ENCODE measurements around the gene MACC1. TPM values are rescaled to one million over a fixed set of nuclear protein-coding genes. Genes with fewer than 3 reads are reported as not detected.

Gene MACC1
- total RNA-seq, 1 experiment from 2014 or later, result not detected

DNA sequence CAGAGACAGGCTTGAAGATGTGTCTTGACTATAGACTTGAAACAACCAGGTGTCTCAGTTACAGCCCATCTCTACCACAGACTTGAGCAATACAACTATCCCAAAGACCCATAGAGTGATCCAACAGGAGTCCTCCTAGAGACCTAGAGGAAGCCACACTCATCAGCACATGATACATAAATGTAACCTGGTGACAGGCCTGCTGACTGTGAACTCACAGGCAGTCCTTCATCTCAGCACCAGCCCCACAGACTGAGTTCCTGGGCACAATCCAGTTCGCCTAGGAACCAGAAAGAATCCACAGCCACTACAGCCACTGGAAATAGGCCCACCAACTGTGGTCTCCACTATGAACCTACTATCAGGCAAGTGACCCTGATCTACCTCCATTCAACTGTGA is 121.3 kb downstream of the MACC1 start:
- H3K4me3 ChIP-seq, result no peak overlapping the region
- H3K36me3 ChIP-seq, result no peaks in the 10 kb centered on the region
- no peak for DNase-seq
- H3K9me3 ChIP-seq, result no peaks in the 10 kb centered on the region
- no peaks in the 10 kb centered on the region for H3K27me3 ChIP-seq

DNA sequence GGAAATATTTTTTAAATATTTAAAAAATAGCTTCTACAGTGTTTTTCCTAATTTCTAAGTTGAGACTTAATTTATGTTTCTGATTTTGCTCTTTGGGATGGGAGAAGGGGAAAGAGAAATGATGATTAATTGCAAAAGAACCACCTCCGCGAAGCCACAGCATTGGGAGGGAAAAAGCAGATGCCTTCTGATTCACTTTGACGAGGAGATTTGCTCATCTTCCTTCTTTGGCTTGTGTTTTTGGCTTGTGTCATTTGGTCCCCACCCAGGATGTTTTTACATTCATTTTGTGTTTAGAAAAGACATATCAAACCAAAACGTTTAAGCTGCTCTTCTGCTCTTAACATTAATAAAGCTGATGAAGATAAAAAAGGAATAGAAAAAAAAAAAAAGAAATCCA is 121.7 kb downstream of the MACC1 start:
- no peak for DNase-seq
- no peak overlapping the region for H3K4me3 ChIP-seq
- H3K9me3 ChIP-seq, result no peaks in the 10 kb centered on the region
- no peaks in the 10 kb centered on the region for H3K27me3 ChIP-seq
- no peaks in the 10 kb centered on the region for H3K36me3 ChIP-seq

DNA sequence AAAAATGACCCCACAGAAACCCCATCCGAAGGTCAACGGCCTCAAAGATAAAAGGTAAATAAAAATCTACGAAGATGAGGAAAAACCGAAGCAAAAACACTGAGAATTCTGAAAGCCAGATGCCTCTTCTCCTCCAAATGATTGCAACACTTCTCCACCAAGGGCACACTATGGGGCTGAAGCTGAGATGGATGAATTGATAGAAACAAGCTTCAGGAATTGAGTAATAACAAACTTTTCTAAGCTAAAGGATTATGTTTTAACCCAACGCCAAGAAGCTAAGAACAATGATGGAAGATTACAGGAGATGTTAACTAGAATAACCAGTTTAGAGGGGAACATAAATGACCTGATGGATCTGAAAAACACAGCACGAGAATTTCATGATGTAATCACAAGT is 127.8 kb downstream of the MACC1 start:
- no peak for DNase-seq
- Histone ChIP-seq H3K36me3 (no peaks in the 10 kb centered on the region), H3K27me3 (no peaks in the 10 kb centered on the region), H3K4me3 (no peak overlapping the region), H3K9me3 (no peaks in the 10 kb centered on the region)

DNA sequence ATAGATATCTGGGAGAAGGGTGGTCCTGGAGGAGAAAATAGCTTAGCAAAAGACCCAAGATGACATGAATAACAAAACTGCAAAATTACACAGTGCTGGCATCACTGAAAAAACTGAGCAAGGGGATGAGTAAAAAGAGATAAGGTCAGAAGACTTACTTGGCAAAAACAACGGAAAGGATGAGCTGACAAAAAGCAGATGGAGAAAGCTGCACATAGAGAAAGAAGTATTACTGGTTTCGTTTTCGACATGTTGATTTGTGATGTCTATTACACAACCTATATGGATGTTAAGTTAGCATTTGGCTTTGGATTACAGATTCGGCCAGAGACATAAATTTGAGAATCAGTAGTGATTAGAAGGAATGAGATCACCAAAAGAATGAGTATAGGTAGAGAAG is 132.1 kb downstream of the MACC1 start:
- Histone ChIP-seq H3K4me3 (no peak overlapping the region), H3K9me3 (no peaks in the 10 kb centered on the region), H3K36me3 (no peaks in the 10 kb centered on the region), H3K27me3 (no peaks in the 10 kb centered on the region)
- DNase-seq, result no peak

Other genes starting within 250 kb of the MACC1 start
- 5.4 and 9.3 TPM in 2 replicates for gene ITGB8, start 113.5 kb upstream of the MACC1 start, total RNA-seq (2014; rRNA removed; shearing (Covaris generic); ENCODE audit: low replicate concordance)

Measured in MG63 (cell line).